Activated CD8-positive, alpha-beta memory T cell treated with anti-CD3 and anti-CD28 coated beads for 36 hours (primary cell): ENCODE measurements around the gene FKBP6. TPM values are rescaled to one million over a fixed set of nuclear protein-coding genes. Genes with fewer than 3 reads are reported as not detected.
"Not testable (repeated sequence)": the region's sequence is repeated elsewhere in the genome, so short reads cannot be mapped to it uniquely, and the experiment has no call there.

Experiments
- CTCF ChIA-PET: fragments of 350-600 bp; sonication (Branson Sonifier 250); formaldehyde crosslinking; loops from one replicate; lab custom pipeline; 2021; ENCODE audit warnings: antibody characterized with exemption; lab: Charles Lee
- POLR2A ChIA-PET: fragments of 350-600 bp; sonication (Branson Sonifier 250); formaldehyde crosslinking; loops from one replicate; lab custom pipeline; 2021; ENCODE audit warnings: antibody characterized with exemption; lab: Charles Lee
- total RNA-seq, 2 experiments: library from RNA; stranded (reverse); gene quantifications; one replicate each; pipeline ENCODE4 v1.2.3, GENCODE V29; 2021

FKBP6 gene
- not detected for total RNA-seq

DNA sequence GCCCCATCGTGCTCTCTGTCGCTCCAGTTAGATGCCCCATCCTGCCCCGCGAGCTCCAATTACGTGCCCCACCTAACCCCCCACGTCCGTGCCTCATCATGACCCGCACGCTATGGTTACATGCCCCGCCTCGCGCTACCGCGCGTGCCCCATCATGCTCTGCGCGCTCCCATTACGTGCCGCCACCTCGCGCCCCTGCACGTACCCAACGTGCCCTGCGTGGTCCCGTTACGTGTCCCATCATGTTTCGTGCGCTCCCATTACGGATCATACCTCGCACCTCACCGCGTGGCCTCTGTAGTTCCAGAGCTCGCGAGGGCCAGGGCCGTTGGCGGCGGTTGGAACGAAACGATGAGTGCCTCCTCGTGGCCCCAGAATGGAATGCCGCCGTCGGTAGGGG, at the start of gene FKBP6, which contains the start of gene TRIM50:
Gene FKBP6 (plus strand): TSS at position 240 of the 400 bp plus-strand sequence. CDS start 268 bp downstream, outside the sequence.
Gene TRIM50 (minus strand): TSS at position 161 of the 400 bp plus-strand sequence. CDS start 3,295 bp downstream, outside the sequence.
- POLR2A ChIA-PET = not testable (repeated sequence)
- CTCF ChIA-PET = interaction anchor here (0.7 kb wide), 1 partner anchor 125 kb away, joined by 3 read pairs; no protein-coding TSS in a partner anchor

GRCh38 chr7:73297235-73297634, 30.7 kb upstream of the FKBP6 start:
- CTCF ChIA-PET, POLR2A ChIA-PET: not testable (repeated sequence)

DNA sequence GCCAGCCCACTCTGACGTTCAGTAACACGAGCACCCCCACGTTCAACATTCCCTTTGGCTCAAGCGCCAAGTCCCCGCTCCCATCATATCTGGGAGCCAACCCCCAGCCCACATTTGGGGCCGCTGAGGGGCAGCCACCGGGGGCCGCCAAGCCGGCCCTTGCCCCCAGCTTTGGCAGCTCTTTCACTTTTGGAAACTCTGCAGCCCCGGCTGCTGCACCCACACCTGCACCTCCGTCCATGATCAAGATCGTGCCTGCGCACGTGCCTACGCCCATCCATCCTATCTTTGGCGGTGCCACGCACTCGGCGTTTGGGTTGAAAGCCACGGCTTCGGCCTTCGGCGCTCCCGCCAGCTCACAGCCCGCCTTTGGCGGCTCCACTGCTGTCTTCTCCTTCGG, 30.3 kb upstream of the FKBP6 start:
- POLR2A ChIA-PET = not testable (repeated sequence)

DNA sequence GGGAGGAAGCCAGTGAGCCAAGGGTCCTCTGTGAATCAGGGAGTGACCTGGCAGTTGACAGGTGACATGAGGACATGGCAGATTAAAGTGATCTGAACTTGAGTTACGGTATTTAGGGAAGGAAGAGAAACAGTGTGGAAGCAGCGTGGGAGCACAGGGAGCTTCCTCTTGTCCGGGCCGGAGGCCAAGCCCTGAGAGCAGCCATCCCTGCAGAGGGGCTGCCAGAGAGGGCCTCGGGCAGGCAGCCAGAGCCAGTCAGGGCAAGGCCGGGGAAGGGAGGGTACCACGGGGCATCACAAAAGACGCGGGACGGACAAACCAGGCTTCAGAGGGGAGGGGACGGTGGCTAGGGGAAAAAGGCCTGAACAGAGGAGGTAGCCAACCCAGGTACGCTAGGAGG, 28.1 kb upstream of the FKBP6 start:
- POLR2A ChIA-PET, CTCF ChIA-PET: not testable (repeated sequence)

More for the DNA sequence above, 30.3 kb upstream of the FKBP6 start:
- CTCF ChIA-PET = not testable (repeated sequence)

DNA sequence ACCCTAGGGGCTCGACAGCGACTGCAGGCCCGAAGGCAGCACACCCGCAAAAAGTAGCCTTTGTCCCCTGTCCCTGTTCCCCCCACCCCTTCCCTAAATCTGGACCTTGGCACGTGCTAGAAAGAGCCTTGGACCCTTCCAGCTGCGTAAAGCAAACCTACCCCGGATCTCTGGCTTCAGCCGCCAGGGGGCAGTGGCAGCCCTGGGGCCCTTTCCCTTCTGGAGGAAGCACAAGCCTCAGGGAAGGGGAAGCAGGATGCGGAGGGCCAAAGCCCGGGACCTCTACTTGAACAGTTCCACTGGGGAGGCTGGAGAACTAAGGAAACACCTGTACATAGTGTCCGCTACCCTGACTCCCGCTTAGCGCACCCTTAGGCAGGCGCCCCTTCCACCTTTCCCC, 26.9 kb upstream of the FKBP6 start:
- CTCF ChIA-PET, POLR2A ChIA-PET: not testable (repeated sequence)

GRCh38 chr7:73302846-73303245, 25.1 kb upstream of the FKBP6 start:
- CTCF ChIA-PET, POLR2A ChIA-PET: not testable (repeated sequence)

DNA sequence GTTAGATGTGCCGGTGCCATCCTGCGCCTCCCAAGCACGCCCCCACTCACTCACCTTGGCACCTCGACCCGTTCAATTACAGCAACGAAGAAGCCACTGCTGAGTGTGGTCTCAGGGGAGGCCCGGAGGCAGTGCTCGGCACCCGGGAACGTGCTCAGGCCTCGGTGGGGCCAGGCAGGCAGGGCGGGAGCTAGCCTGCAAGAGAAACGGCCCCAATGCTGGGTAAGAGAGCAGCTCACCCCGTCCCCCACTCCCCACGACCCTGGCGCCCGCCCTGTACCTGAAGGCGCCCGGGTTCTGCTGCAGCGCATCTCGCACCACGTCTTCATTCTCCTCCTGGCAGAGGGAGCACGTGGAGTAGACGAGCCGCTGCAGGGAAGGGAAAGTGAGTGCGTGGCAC, 24.4 kb upstream of the FKBP6 start:
- ChIA-PET CTCF (no interaction called here), POLR2A (no interaction called here)

- CTCF ChIA-PET = no interaction called here
- POLR2A ChIA-PET = no interaction called here
Observed at GRCh38 chr7:73304071-73304470, 23.9 kb upstream of the FKBP6 start.

- POLR2A ChIA-PET, CTCF ChIA-PET: not testable (repeated sequence)
Observed at GRCh38 chr7:73304612-73305387, 23.2 kb upstream of the FKBP6 start.

- CTCF ChIA-PET = no interaction called here
Observed at GRCh38 chr7:73307436-73307835, 20.5 kb upstream of the FKBP6 start.

GRCh38 chr7:73308074-73308664, 19.8 kb upstream of the FKBP6 start:
- ChIA-PET POLR2A (no interaction called here), CTCF (no interaction called here)

More at GRCh38 chr7:73307436-73307835, 20.5 kb upstream of the FKBP6 start:
- POLR2A ChIA-PET = interaction anchor here (0.7 kb wide), 1 partner anchor 184 kb away, joined by 3 read pairs; no protein-coding TSS in a partner anchor

- ChIA-PET POLR2A (interaction anchor here (0.6 kb wide), 1 partner anchor 32 kb away, joined by 3 read pairs; no protein-coding TSS in a partner anchor), CTCF (no interaction called here)
Observed at GRCh38 chr7:73308665-73309214, 19.2 kb upstream of the FKBP6 start, which contains the start of gene NSUN5. Gene NSUN5, minus strand, starts transcription at chr7:73308826. Its CDS starts 36 bp downstream, at chr7:73308790.

DNA sequence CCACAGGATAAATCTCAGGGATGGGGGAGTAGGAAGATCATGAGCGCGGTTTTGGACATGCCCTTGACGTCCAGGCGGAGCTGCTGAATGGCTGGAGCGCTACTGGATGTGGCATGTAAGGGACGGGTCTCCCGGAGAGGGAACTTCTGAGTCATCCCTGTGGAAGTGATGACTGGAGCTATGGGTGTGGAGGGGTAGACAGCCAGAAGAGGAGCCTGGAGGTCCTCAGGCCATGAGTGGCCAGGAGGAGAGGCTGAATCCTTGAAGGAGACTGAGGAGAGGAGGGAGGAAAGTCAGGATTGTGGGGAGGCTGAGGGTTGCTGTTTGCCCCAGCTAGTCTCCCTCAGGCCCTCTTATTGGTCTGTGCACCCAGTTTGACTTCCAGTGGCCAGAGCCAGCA, 16.5 kb upstream of the FKBP6 start:
- CTCF ChIA-PET = interaction anchor here (1.2 kb wide), 1 partner anchor 13 kb away, joined by 3 read pairs; no protein-coding TSS in a partner anchor
- POLR2A ChIA-PET = not testable (repeated sequence)

GRCh38 chr7:73312831-73313520, 15.0 kb upstream of the FKBP6 start:
- CTCF ChIA-PET = no interaction called here
- POLR2A ChIA-PET = no interaction called here

GRCh38 chr7:73313521-73313906, 14.4 kb upstream of the FKBP6 start:
- POLR2A ChIA-PET = no interaction called here
- CTCF ChIA-PET = no interaction called here

DNA sequence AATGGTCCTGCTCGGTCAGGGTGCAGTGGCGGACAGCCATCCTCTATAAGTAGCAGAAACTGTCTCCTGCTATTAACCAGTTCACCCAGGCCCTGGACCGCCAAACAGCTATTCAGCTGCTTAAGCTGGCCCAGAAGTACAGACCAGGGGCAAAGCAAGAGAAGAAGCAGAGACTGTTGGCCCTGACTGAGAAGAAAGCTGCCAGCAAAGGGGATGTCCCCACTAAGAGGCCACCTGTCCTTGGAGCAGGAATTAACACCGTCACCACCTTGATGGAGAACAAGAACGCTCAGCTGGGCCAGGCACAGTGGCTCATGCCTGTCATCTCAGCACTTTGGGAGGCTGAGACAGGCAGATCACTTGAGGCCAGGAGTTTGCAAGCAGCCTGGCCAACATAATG, 13.7 kb upstream of the FKBP6 start:
- CTCF ChIA-PET = no interaction called here

GRCh38 chr7:73316521-73316920, 11.4 kb upstream of the FKBP6 start:
- CTCF ChIA-PET = interaction anchor here (0.6 kb wide), 1 partner anchor 9 kb away, joined by 3 read pairs; no protein-coding TSS in a partner anchor
- POLR2A ChIA-PET = no interaction called here

More for the DNA sequence above, 13.7 kb upstream of the FKBP6 start:
- POLR2A ChIA-PET = no interaction called here

DNA sequence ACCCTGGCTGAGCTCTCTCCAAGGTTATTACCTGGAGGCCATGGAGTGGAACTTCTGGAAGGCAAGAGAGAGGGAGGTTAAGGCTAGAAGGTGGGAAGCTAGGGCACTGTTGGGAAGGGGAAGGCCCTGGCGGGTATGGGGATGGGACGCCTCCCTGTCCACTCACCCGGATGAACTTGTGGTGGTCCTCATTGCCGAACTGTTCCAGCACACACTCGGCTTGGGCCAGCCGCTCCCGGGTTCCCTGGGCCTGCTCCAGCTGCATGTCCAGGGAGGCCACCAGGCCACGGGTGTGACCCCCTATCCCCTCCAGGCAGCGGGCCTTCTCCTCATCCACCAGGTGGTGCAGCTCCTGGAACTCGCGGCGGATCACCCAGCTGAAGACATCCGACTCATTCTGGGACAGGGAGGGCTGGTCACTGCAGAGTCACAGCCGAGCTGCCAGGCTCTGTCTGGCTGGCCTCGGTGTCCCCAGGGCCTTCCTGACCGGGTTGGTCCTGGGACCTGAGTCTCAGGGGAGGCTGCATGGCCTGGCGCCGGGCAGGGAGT, 9.2 kb upstream of the FKBP6 start:
- CTCF ChIA-PET = interaction anchor here (1.0 kb wide), 1 partner anchor 13 kb away, joined by 3 read pairs; no protein-coding TSS in a partner anchor
- POLR2A ChIA-PET = not testable (repeated sequence)

- POLR2A ChIA-PET = not testable (repeated sequence)
- CTCF ChIA-PET = interaction anchor here (1.0 kb wide), 1 partner anchor 12 kb away, joined by 3 read pairs; no protein-coding TSS in a partner anchor
Observed at GRCh38 chr7:73319541-73319940, 8.4 kb upstream of the FKBP6 start.
